SK-N-SH (cell line): ENCODE data around the gene NRTN. TPM values are rescaled to one million over a fixed set of nuclear protein-coding genes. Genes with fewer than 3 reads are reported as not detected.

ENCODE experiments used
- CTCF ChIA-PET: fragments of 300-600, 350-600 bp; formaldehyde crosslinking; extraction: SDS; loops from one replicate; lab custom pipeline; 2021; lab: Yijun Ruan, JAX
- POLR2A ChIA-PET: fragments of 350-600 bp; sonication (Branson Sonifier 250); formaldehyde crosslinking; extraction: SDS; loops from one replicate; lab custom pipeline; 2020; ENCODE audit warnings: antibody characterized with exemption, inconsistent platforms; lab: Yijun Ruan, JAX
- DNase-seq: peaks from one replicate; pipeline ENCODE4 v3.0.0; 2012
- H2AFZ ChIP-seq: fragments of 200-600 bp; sonication (generic); 2 replicates; pipeline ENCODE4 v1.8.1; 2016; ENCODE audit warnings: antibody characterized with exemption, mild to moderate bottlenecking, low read depth
- H3F3A ChIP-seq: fragments of 200-600 bp; sonication (generic); replicated peaks from 2 replicates; pipeline ENCODE3; 2016; ENCODE audit warnings: antibody characterized with exemption, mild to moderate bottlenecking; ENCODE audit not compliant: insufficient read depth
- H3K27ac ChIP-seq, 2 experiments: fragments of 200-500 bp in 1 of 2; fragments of 200-600 bp in 1 of 2; sonication (Bioruptor generic) in 1 of 2; sonication (generic), shearing (Covaris generic) in 1 of 2; 2 replicates each; pipeline versions ENCODE4 v1.5.1 to v1.6.1; 2014 to 2016; ENCODE audit warnings: low read depth in 2 of 2, inconsistent platforms in 1 of 2, low read length in 1 of 2, mild to moderate bottlenecking in 1 of 2, mixed read lengths in 1 of 2
- H3K27me3 ChIP-seq: fragments of 200-600 bp; sonication (generic), shearing (Covaris generic); 2 replicates; pipeline ENCODE4 v1.6.1; 2016; ENCODE audit warnings: mixed run types; ENCODE audit not compliant: insufficient read depth
- H3K36me3 ChIP-seq, 2 experiments: fragments of 200-500 bp in 1 of 2; fragments of 200-600 bp in 1 of 2; sonication (Bioruptor generic) in 1 of 2; sonication (generic) in 1 of 2; replicated peaks in 1 of 2; 2 replicates each; pipeline versions ENCODE3 to v1.5.1; 2014 to 2016; ENCODE audit warnings: low read length in 1 of 2, mild to moderate bottlenecking in 1 of 2; ENCODE audit not compliant: insufficient read depth in 2 of 2, control insufficient read depth in 1 of 2
- H3K4me1 ChIP-seq, 2 experiments: fragments of 200-500 bp in 1 of 2; fragments of 200-600 bp in 1 of 2; sonication (Bioruptor generic) in 1 of 2; sonication (generic), shearing (Covaris generic) in 1 of 2; 2 replicates each; pipeline versions ENCODE4 v1.5.1 to v1.6.1; 2014 to 2016; ENCODE audit warnings: low read depth in 1 of 2, low read length in 1 of 2, mixed run types in 1 of 2; ENCODE audit not compliant: insufficient read depth in 2 of 2, control insufficient read depth in 1 of 2
- H3K4me2 ChIP-seq: fragments of 200-600 bp; sonication (generic), shearing (Covaris generic); 2 replicates; pipeline ENCODE4 v1.6.1; 2017; ENCODE audit warnings: mixed run types
- H3K4me3 ChIP-seq, 2 experiments: fragments of 200-500 bp in 1 of 2; fragments of 200-600 bp in 1 of 2; sonication (Bioruptor generic) in 1 of 2; sonication (generic), shearing (Covaris generic) in 1 of 2; 2 replicates each; pipeline versions ENCODE4 v1.5.1 to v1.8.1; 2014 to 2016; ENCODE audit warnings: low read depth in 2 of 2, inconsistent platforms in 1 of 2, low read length in 1 of 2, mild to moderate bottlenecking in 1 of 2, mixed read lengths in 1 of 2, moderate library complexity in 1 of 2
- H3K79me2 ChIP-seq: fragments of 200-600 bp; sonication (generic); 2 replicates; pipeline ENCODE4 v1.8.1; 2017; ENCODE audit warnings: mild to moderate bottlenecking; ENCODE audit not compliant: insufficient read depth
- H3K9ac ChIP-seq: fragments of 200-600 bp; sonication (generic); 2 replicates; pipeline ENCODE4 v1.6.1; 2017; ENCODE audit warnings: mixed run types
- H3K9me2 ChIP-seq: fragments of 200-600 bp; sonication (generic); 2 replicates; pipeline ENCODE4 v1.6.1; 2017; ENCODE audit warnings: mixed run types
- H3K9me3 ChIP-seq: fragments of 200-600 bp; sonication (generic); 2 replicates; pipeline ENCODE4 v1.6.1; 2017; ENCODE audit warnings: mixed run types, mild to moderate bottlenecking, moderate library complexity
- H4K20me1 ChIP-seq: fragments of 200-600 bp; sonication (generic); 2 replicates; pipeline ENCODE4 v1.6.1; 2017; ENCODE audit warnings: mild to moderate bottlenecking, mixed run types; ENCODE audit not compliant: insufficient read depth
- CHD2 ChIP-seq: fragments of 150-350 bp; IDR thresholded peaks from 2 replicates; pipeline ENCODE4 v1.6.1; 2018; ENCODE audit warnings: low read length; ENCODE audit not compliant: partially characterized antibody
- CTCF ChIP-seq: fragments of 200-600 bp; sonication (generic); IDR thresholded peaks from 2 replicates; pipeline ENCODE4 v1.6.1; 2017; ENCODE audit warnings: antibody characterized with exemption, mild to moderate bottlenecking, moderate library complexity
- FOXJ3 ChIP-seq: sonication (generic); formaldehyde crosslinking; IDR thresholded peaks from 2 replicates; pipeline ENCODE4 v1.5.1; 2020; ENCODE audit warnings: mild to moderate bottlenecking, missing genetic modification reagents
- FOXM1 ChIP-seq: IDR thresholded peaks from 2 replicates; pipeline ENCODE4 v1.4.0; 2012; ENCODE audit warnings: low read depth, mild to moderate bottlenecking
- JUND ChIP-seq: IDR thresholded peaks from 2 replicates; pipeline ENCODE4 v1.4.0; 2012
- MEF2A ChIP-seq: IDR thresholded peaks from 2 replicates; pipeline ENCODE4 v1.4.0; 2012; ENCODE audit warnings: low read depth, borderline replicate concordance
- NFIC ChIP-seq: IDR thresholded peaks from 2 replicates; pipeline ENCODE4 v1.4.0; 2012; ENCODE audit warnings: borderline replicate concordance
- RCOR1 ChIP-seq: fragments of 150-350 bp; IDR thresholded peaks from 2 replicates; pipeline ENCODE4 v1.6.1; 2017; ENCODE audit warnings: antibody characterized with exemption, low read length
- RXRA ChIP-seq: IDR thresholded peaks from 2 replicates; pipeline ENCODE4 v1.4.0; 2012; ENCODE audit warnings: low read depth, mild to moderate bottlenecking, borderline replicate concordance
- SIN3A ChIP-seq: IDR thresholded peaks from 2 replicates; pipeline ENCODE4 v1.6.1; 2012; ENCODE audit warnings: low read depth, mild to moderate bottlenecking, low read length, moderate library complexity, borderline replicate concordance
- TAF1 ChIP-seq: IDR thresholded peaks from 2 replicates; pipeline ENCODE4 v1.6.1; 2012; ENCODE audit warnings: low read depth, mild to moderate bottlenecking, low read length, moderate library complexity, borderline replicate concordance
- TCF12 ChIP-seq: IDR thresholded peaks from 2 replicates; pipeline ENCODE4 v1.4.0; 2012
- YY1 ChIP-seq: IDR thresholded peaks from 2 replicates; pipeline ENCODE4 v1.4.0; 2012; ENCODE audit warnings: low read depth, mild to moderate bottlenecking
- ZBTB33 ChIP-seq: IDR thresholded peaks from 2 replicates; pipeline ENCODE4 v1.4.0; 2012; ENCODE audit warnings: low read depth, borderline replicate concordance
- WGBS: methylation state at CpG from one replicate; pipeline ENCODE4 v1.1.6; 2017; ENCODE audit warnings: low lambda C conversion rate; 5-methylcytosine and 5-hydroxymethylcytosine counted together
- polyA plus RNA-seq, 3 experiments: library from polyadenylated mRNA; depleted of rRNA; stranded (reverse); fragments of >200 nt; gene quantifications; 2 replicates each; pipeline ENCODE4 v1.2.3, GENCODE V29; 2012

The NRTN gene
- polyA plus RNA-seq, 1 of the 3 experiments (the other 2 are of a cell fraction): 0.99 TPM

- Histone ChIP-seq H3K9me2 (no peaks in the 10 kb centered on the region), H3K27me3 (peaks cover 5% of the 10 kb centered on the region; the same call in 1 of the 2 replicates), H3K4me1 (peaks cover 0 to 4% of the 10 kb centered on the region in 2 experiments; a peak in 1 of 4 replicates), H3K4me3 (no peak overlapping the region), H3K4me2 (no peak overlapping the region), H3K9ac (no peak overlapping the region), H3K9me3 (no peaks in the 10 kb centered on the region)
- POLR2A ChIA-PET: no interaction called here
- no peak for TF ChIP-seq FOXM1
- no peak for TF ChIP-seq FOXJ3 (CRISPR knock-in tag)
- TF ChIP-seq YY1: no peak
- no peak for TF ChIP-seq CTCF
- TF ChIP-seq, all 33 proteins: peak for 0
- no peak for DNase-seq
- CTCF ChIA-PET: interaction anchor here (1.2 to 5.8 kb wide), 3 partner anchors 12 to 19 kb away, joined by 5 to 51 read pairs (median 18); partner anchors contain the start of gene NRTN
- Histone ChIP-seq H2AFZ (no peak overlapping the region), H3K36me3 (no peaks in the 10 kb centered on the region), H3K79me2 (no peaks in the 10 kb centered on the region), H3F3A (no peaks in the 10 kb centered on the region), H3K27ac (no peak overlapping the region), H4K20me1 (no peaks in the 10 kb centered on the region)
- WGBS: 29% methylated on average over 8 of the region's 8 CpGs
These were observed 16.8 kb downstream of the NRTN start for GRCh38 chr19:5821521-5822180.

GRCh38 chr19:5822181-5822844 is 17.4 kb downstream of the NRTN start:
- Histone ChIP-seq H4K20me1 (no peaks in the 10 kb centered on the region), H3K4me2 (no peak overlapping the region), H3K9ac (no peak overlapping the region), H3K4me3 (no peak overlapping the region), H2AFZ (no peak overlapping the region), H3K27ac (no peak overlapping the region), H3K27me3 (no peaks in the 10 kb centered on the region; the same call in 1 of the 2 replicates), H3K9me2 (no peaks in the 10 kb centered on the region), H3K79me2 (no peaks in the 10 kb centered on the region), H3K9me3 (no peaks in the 10 kb centered on the region), H3F3A (no peaks in the 10 kb centered on the region), H3K4me1 (peaks cover 0 to 11% of the 10 kb centered on the region in 2 experiments; a peak in 1 of 4 replicates), H3K36me3 (no peaks in the 10 kb centered on the region)
- 25% methylated on average over 19 of the region's 30 CpGs for WGBS
- DNase-seq: no peak
- CTCF ChIA-PET: interaction anchor here (0.9 to 5.8 kb wide), 5 partner anchors 10 to 212 kb away, joined by 3 to 51 read pairs (median 5); partner anchors contain the start of gene NRTN
- POLR2A ChIA-PET: no interaction called here
- no peak for TF ChIP-seq RXRA
- TF ChIP-seq JUND: no peak
- TF ChIP-seq SIN3A: no peak
- TF ChIP-seq CHD2: no peak
- TF ChIP-seq MEF2A: no peak
- no peak for TF ChIP-seq TCF12
- no peak for TF ChIP-seq NFIC
- TF ChIP-seq TAF1: no peak
- TF ChIP-seq RCOR1: no peak
- no peak for TF ChIP-seq YY1
- no peak for TF ChIP-seq ZBTB33
